Measurements from ENCODE around the gene NANOS2.

Gene NANOS2

GRCh38 chr19:45929247-45929646 is 14.7 kb upstream of the NANOS2 start:
- H3K27me3 ChIP-seq (ENCODE audit: control insufficient read depth in 1 of 2, insufficient read depth in 2 of 2, low read length in 2 of 2) = peaks cover 7 to 8% of the 10 kb centered on the region in 2 donors
- no peaks in the 10 kb centered on the region for H3K9me3 ChIP-seq (ENCODE audit: control insufficient read depth in 2 of 2, low read length in 2 of 2)
- H3K9ac ChIP-seq (ENCODE audit: low read length in 2 of 2) = no peak overlapping the region
- H3K36me3 ChIP-seq (ENCODE audit: control insufficient read depth in 2 of 2, insufficient read depth in 2 of 2, low read length in 2 of 2) = no peaks in the 10 kb centered on the region
- H3K27ac ChIP-seq (ENCODE audit: low read length) = no peak overlapping the region
- H3K4me1 ChIP-seq (ENCODE audit: control insufficient read depth, insufficient read depth, low read length) = peaks cover 4% of the 10 kb centered on the region
- no peak overlapping the region for H3K4me3 ChIP-seq (ENCODE audit: low read length in 2 of 2)

GRCh38 chr19:45927565-45928261 is 13.1 kb upstream of the NANOS2 start:
- H3K9ac ChIP-seq (ENCODE audit: low read length in 2 of 2) = no peak overlapping the region
- H3K4me1 ChIP-seq (ENCODE audit: control insufficient read depth, insufficient read depth, low read length) = peaks cover 4% of the 10 kb centered on the region

GRCh38 chr19:45924891-45925447 is 10.4 kb upstream of the NANOS2 start:
- Histone ChIP-seq H3K4me3 (ENCODE audit: low read length in 2 of 2) (no peak overlapping the region), H3K27ac (ENCODE audit: low read length) (no peak overlapping the region), H3K4me1 (ENCODE audit: control insufficient read depth, insufficient read depth, low read length) (peaks cover 4% of the 10 kb centered on the region), H3K9ac (ENCODE audit: low read length in 2 of 2) (no peak overlapping the region), H3K9me3 (ENCODE audit: control insufficient read depth in 2 of 2, low read length in 2 of 2) (no peaks in the 10 kb centered on the region), H3K36me3 (ENCODE audit: control insufficient read depth in 2 of 2, insufficient read depth in 2 of 2, low read length in 2 of 2) (no peaks in the 10 kb centered on the region), H3K27me3 (ENCODE audit: control insufficient read depth in 1 of 2, insufficient read depth in 2 of 2, low read length in 2 of 2) (peaks cover 0 to 2% of the 10 kb centered on the region in 2 donors)

More at GRCh38 chr19:45927565-45928261, 13.1 kb upstream of the NANOS2 start:
- H3K4me3 ChIP-seq (ENCODE audit: low read length in 2 of 2) = peak overlapping the region in 1 of 2 donors; percentile 44
- H3K27me3 ChIP-seq (ENCODE audit: control insufficient read depth in 1 of 2, insufficient read depth in 2 of 2, low read length in 2 of 2) = peaks cover 2 to 4% of the 10 kb centered on the region in 2 donors
- no peak overlapping the region for H3K27ac ChIP-seq (ENCODE audit: low read length)
- no peaks in the 10 kb centered on the region for H3K36me3 ChIP-seq (ENCODE audit: control insufficient read depth in 2 of 2, insufficient read depth in 2 of 2, low read length in 2 of 2)
- H3K9me3 ChIP-seq (ENCODE audit: control insufficient read depth in 2 of 2, low read length in 2 of 2) = no peaks in the 10 kb centered on the region

GRCh38 chr19:45922281-45922680 is 7.7 kb upstream of the NANOS2 start:
- Histone ChIP-seq H3K27me3 (ENCODE audit: control insufficient read depth in 1 of 2, insufficient read depth in 2 of 2, low read length in 2 of 2) (peaks cover 0 to 10% of the 10 kb centered on the region in 2 donors), H3K9ac (ENCODE audit: low read length in 2 of 2) (no peak overlapping the region), H3K36me3 (ENCODE audit: control insufficient read depth in 2 of 2, insufficient read depth in 2 of 2, low read length in 2 of 2) (no peaks in the 10 kb centered on the region), H3K4me1 (ENCODE audit: control insufficient read depth, insufficient read depth, low read length) (no peaks in the 10 kb centered on the region), H3K4me3 (ENCODE audit: low read length in 2 of 2) (no peak overlapping the region), H3K9me3 (ENCODE audit: control insufficient read depth in 2 of 2, low read length in 2 of 2) (no peaks in the 10 kb centered on the region), H3K27ac (ENCODE audit: low read length) (no peak overlapping the region)

GRCh38 chr19:45920458-45920857 is 5.9 kb upstream of the NANOS2 start:
- no peak overlapping the region for H3K4me3 ChIP-seq (ENCODE audit: low read length in 2 of 2)
- H3K9ac ChIP-seq (ENCODE audit: low read length in 2 of 2) = no peak overlapping the region
- peaks cover 0 to 13% of the 10 kb centered on the region in 2 donors for H3K27me3 ChIP-seq (ENCODE audit: control insufficient read depth in 1 of 2, insufficient read depth in 2 of 2, low read length in 2 of 2)
- no peaks in the 10 kb centered on the region for H3K9me3 ChIP-seq (ENCODE audit: control insufficient read depth in 2 of 2, low read length in 2 of 2)
- H3K4me1 ChIP-seq (ENCODE audit: control insufficient read depth, insufficient read depth, low read length) = no peaks in the 10 kb centered on the region
- H3K36me3 ChIP-seq (ENCODE audit: control insufficient read depth in 2 of 2, insufficient read depth in 2 of 2, low read length in 2 of 2) = no peaks in the 10 kb centered on the region
- H3K27ac ChIP-seq (ENCODE audit: low read length) = no peak overlapping the region

- Histone ChIP-seq H3K36me3 (ENCODE audit: control insufficient read depth in 2 of 2, insufficient read depth in 2 of 2, low read length in 2 of 2) (no peaks in the 10 kb centered on the region), H3K27me3 (ENCODE audit: control insufficient read depth in 1 of 2, insufficient read depth in 2 of 2, low read length in 2 of 2) (peaks cover 0 to 16% of the 10 kb centered on the region in 2 donors), H3K9me3 (ENCODE audit: control insufficient read depth in 2 of 2, low read length in 2 of 2) (no peaks in the 10 kb centered on the region), H3K4me3 (ENCODE audit: low read length in 2 of 2) (no peak overlapping the region), H3K27ac (ENCODE audit: low read length) (no peak overlapping the region), H3K4me1 (ENCODE audit: control insufficient read depth, insufficient read depth, low read length) (no peaks in the 10 kb centered on the region), H3K9ac (ENCODE audit: low read length in 2 of 2) (no peak overlapping the region)
These were observed 5.1 kb upstream of the NANOS2 start for GRCh38 chr19:45919678-45920077.

- Histone ChIP-seq H3K9me3 (ENCODE audit: control insufficient read depth in 2 of 2, low read length in 2 of 2) (no peaks in the 10 kb centered on the region), H3K4me3 (ENCODE audit: low read length in 2 of 2) (no peak overlapping the region), H3K4me1 (ENCODE audit: control insufficient read depth, insufficient read depth, low read length) (no peaks in the 10 kb centered on the region), H3K27ac (ENCODE audit: low read length) (no peak overlapping the region), H3K27me3 (ENCODE audit: control insufficient read depth in 1 of 2, insufficient read depth in 2 of 2, low read length in 2 of 2) (peaks cover 1 to 19% of the 10 kb centered on the region in 2 donors), H3K9ac (ENCODE audit: low read length in 2 of 2) (no peak overlapping the region), H3K36me3 (ENCODE audit: control insufficient read depth in 2 of 2, insufficient read depth in 2 of 2, low read length in 2 of 2) (no peaks in the 10 kb centered on the region)
These were observed 4.1 kb upstream of the NANOS2 start for GRCh38 chr19:45918721-45919120.

GRCh38 chr19:45917421-45918091 is 3.0 kb upstream of the NANOS2 start:
- no peak overlapping the region for H3K9ac ChIP-seq (ENCODE audit: low read length in 2 of 2)
- H3K4me1 ChIP-seq (ENCODE audit: control insufficient read depth, insufficient read depth, low read length) = no peaks in the 10 kb centered on the region
- H3K27me3 ChIP-seq (ENCODE audit: control insufficient read depth in 1 of 2, insufficient read depth in 2 of 2, low read length in 2 of 2) = peaks cover 5 to 24% of the 10 kb centered on the region in 2 donors

GRCh38 chr19:45911291-45911690 is 3.3 kb downstream of the NANOS2 start:
- Histone ChIP-seq H3K9ac (ENCODE audit: low read length in 2 of 2) (no peak overlapping the region), H3K4me1 (ENCODE audit: control insufficient read depth, insufficient read depth, low read length) (no peaks in the 10 kb centered on the region), H3K27me3 (ENCODE audit: control insufficient read depth in 1 of 2, insufficient read depth in 2 of 2, low read length in 2 of 2) (peaks cover 5 to 14% of the 10 kb centered on the region in 2 donors), H3K9me3 (ENCODE audit: control insufficient read depth in 2 of 2, low read length in 2 of 2) (no peaks in the 10 kb centered on the region), H3K27ac (ENCODE audit: low read length) (no peak overlapping the region), H3K36me3 (ENCODE audit: control insufficient read depth in 2 of 2, insufficient read depth in 2 of 2, low read length in 2 of 2) (no peaks in the 10 kb centered on the region), H3K4me3 (ENCODE audit: low read length in 2 of 2) (no peak overlapping the region)

More at GRCh38 chr19:45917421-45918091, 3.0 kb upstream of the NANOS2 start:
- H3K4me3 ChIP-seq (ENCODE audit: low read length in 2 of 2) = no peak overlapping the region
- H3K9me3 ChIP-seq (ENCODE audit: control insufficient read depth in 2 of 2, low read length in 2 of 2) = no peaks in the 10 kb centered on the region
- no peak overlapping the region for H3K27ac ChIP-seq (ENCODE audit: low read length)
- no peaks in the 10 kb centered on the region for H3K36me3 ChIP-seq (ENCODE audit: control insufficient read depth in 2 of 2, insufficient read depth in 2 of 2, low read length in 2 of 2)

GRCh38 chr19:45908956-45909355 is 5.6 kb downstream of the NANOS2 start:
- Histone ChIP-seq H3K9me3 (ENCODE audit: control insufficient read depth in 2 of 2, low read length in 2 of 2) (no peaks in the 10 kb centered on the region), H3K4me1 (ENCODE audit: control insufficient read depth, insufficient read depth, low read length) (no peaks in the 10 kb centered on the region), H3K27ac (ENCODE audit: low read length) (no peak overlapping the region), H3K4me3 (ENCODE audit: low read length in 2 of 2) (no peak overlapping the region), H3K36me3 (ENCODE audit: control insufficient read depth in 2 of 2, insufficient read depth in 2 of 2, low read length in 2 of 2) (no peaks in the 10 kb centered on the region), H3K27me3 (ENCODE audit: control insufficient read depth in 1 of 2, insufficient read depth in 2 of 2, low read length in 2 of 2) (peaks cover 5 to 9% of the 10 kb centered on the region in 2 donors), H3K9ac (ENCODE audit: low read length in 2 of 2) (no peak overlapping the region)

- no peak overlapping the region for H3K9ac ChIP-seq (ENCODE audit: low read length in 2 of 2)
- H3K27ac ChIP-seq (ENCODE audit: low read length) = no peak overlapping the region
- H3K27me3 ChIP-seq (ENCODE audit: control insufficient read depth in 1 of 2, insufficient read depth in 2 of 2, low read length in 2 of 2) = no peaks in the 10 kb centered on the region
- no peak overlapping the region for H3K4me3 ChIP-seq (ENCODE audit: low read length in 2 of 2)
- H3K9me3 ChIP-seq (ENCODE audit: control insufficient read depth in 2 of 2, low read length in 2 of 2) = no peaks in the 10 kb centered on the region
- peaks cover 15% of the 10 kb centered on the region for H3K4me1 ChIP-seq (ENCODE audit: control insufficient read depth, insufficient read depth, low read length)
- no peaks in the 10 kb centered on the region for H3K36me3 ChIP-seq (ENCODE audit: control insufficient read depth in 2 of 2, insufficient read depth in 2 of 2, low read length in 2 of 2)
These were observed 8.4 kb downstream of the NANOS2 start for GRCh38 chr19:45906221-45906620.
